ENCODE measurements around the gene LRSAM1. TPM values are rescaled to one million over a fixed set of nuclear protein-coding genes. Genes with fewer than 3 reads are reported as not detected.

LRSAM1 gene
- total and polyA plus RNA-seq, 11 donors, result 21.9 to 42.2 (median 31.6) TPM

DNA sequence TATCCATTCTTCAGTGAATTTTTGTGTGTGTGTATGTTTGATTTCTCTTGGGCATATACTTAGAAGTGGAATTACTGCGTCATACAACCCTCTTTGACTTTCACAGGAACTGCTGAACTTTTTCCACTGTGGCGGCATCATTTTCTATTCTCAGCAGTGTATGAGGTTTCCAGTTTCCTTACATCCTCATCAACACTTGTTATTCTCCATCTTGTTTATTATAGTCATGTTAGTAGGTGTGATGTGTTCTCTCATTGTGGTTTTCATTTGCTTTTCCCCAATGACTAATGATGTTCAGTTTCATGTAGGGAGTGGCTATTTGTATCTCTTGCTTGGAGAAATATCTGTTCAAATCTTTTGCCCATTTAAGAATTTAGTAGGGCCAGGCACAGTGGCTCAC, 24.6 kb upstream of the LRSAM1 start:
- Histone ChIP-seq H3K27ac (no peak overlapping the region), H3K36me3 (peaks cover 0 to 48% (median 36%) of the 10 kb centered on the region in 9 donors), H3K9me3 (no peaks in the 10 kb centered on the region), H3K4me1 (peaks cover 10 to 38% (median 27%) of the 10 kb centered on the region in 12 donors), H3K27me3 (no peaks in the 10 kb centered on the region), H3K4me3 (no peak overlapping the region)
- DNase-seq, result no peak
- TF ChIP-seq, protein P1, sequence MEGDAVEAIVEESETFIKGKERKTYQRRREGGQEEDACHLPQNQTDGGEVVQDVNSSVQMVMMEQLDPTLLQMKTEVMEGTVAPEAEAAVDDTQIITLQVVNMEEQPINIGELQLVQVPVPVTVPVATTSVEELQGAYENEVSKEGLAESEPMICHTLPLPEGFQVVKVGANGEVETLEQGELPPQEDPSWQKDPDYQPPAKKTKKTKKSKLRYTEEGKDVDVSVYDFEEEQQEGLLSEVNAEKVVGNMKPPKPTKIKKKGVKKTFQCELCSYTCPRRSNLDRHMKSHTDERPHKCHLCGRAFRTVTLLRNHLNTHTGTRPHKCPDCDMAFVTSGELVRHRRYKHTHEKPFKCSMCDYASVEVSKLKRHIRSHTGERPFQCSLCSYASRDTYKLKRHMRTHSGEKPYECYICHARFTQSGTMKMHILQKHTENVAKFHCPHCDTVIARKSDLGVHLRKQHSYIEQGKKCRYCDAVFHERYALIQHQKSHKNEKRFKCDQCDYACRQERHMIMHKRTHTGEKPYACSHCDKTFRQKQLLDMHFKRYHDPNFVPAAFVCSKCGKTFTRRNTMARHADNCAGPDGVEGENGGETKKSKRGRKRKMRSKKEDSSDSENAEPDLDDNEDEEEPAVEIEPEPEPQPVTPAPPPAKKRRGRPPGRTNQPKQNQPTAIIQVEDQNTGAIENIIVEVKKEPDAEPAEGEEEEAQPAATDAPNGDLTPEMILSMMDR (IDR thresholded peaks at IDR 0.05), result no peak
- intact Hi-C loops (cut with DNase I), result no loop called here
- ATAC-seq, result no peak
- WGBS, 4 donors, result 88 to 92% (median 91%) methylated on average over 2 of the region's 2 CpGs

GRCh38 chr9:127428348-127428747, 23.0 kb upstream of the LRSAM1 start:
- no peak overlapping the region for H3K4me3 ChIP-seq
- TF ChIP-seq POLR2A (IDR thresholded peaks at IDR 0.05), result no peak
- TF ChIP-seq, protein P1 (IDR thresholded peaks at IDR 0.05), result no peak
- ATAC-seq (no peak), DNase-seq (no peak)
- 86 to 94% (median 90%) methylated on average over 3 of the region's 3 CpGs for WGBS, 4 donors
- no peak overlapping the region for H3K27ac ChIP-seq
- no peaks in the 10 kb centered on the region for H3K9me3 ChIP-seq
- intact Hi-C loops (cut with DNase I), result no loop called here
- peaks cover 0 to 62% (median 42%) of the 10 kb centered on the region in 9 donors for H3K36me3 ChIP-seq
- H3K4me1 ChIP-seq, result peaks cover 3 to 25% (median 17%) of the 10 kb centered on the region in 12 donors
- H3K27me3 ChIP-seq, result no peaks in the 10 kb centered on the region

- peaks cover 3 to 82% (median 63%) of the 10 kb centered on the region in 9 donors for H3K36me3 ChIP-seq
Measured at GRCh38 chr9:127430415-127430814, 20.9 kb upstream of the LRSAM1 start.

DNA sequence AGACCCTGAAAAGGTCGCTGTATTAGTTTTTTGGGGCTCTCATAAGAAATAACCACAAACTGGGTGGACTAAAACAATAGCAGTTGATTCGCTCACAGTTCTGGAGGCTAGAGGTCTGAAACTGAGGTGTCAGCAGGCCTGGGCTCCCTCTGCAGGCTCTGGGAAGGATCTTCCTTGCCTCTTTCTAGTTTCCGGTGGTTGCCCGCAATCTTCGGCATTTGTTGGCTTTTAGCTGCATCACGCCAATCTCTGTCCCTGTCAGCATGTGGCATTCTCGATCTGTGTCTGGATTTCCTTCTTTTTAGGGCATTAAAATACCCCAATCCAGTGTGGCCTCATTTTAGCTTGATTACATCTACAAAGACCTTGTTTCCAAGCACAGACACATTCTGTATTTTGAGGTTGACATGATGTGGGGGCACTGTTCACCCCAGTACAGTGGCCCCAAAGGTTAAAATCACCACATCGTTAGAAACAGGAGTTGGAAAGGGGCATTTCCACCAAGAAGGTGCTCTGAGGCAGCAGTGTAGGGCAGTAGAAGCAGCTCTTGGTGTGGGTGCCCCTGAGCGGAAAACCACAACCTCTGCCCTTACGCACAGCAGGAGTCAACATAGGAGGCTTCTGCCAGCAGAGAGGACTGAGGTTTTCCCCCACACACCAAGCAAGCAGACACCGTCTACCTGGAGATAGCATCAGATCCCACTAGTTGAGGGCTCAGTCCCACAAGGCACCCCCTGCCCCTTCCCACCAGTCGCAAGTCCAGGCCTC, 13.6 kb upstream of the LRSAM1 start:
- no peaks in the 10 kb centered on the region for H3K4me1 ChIP-seq
- H3K27ac ChIP-seq, result no peak overlapping the region
- TF ChIP-seq POLR2A (IDR thresholded peaks at IDR 0.05), result no peak
- TF ChIP-seq, protein P1 (IDR thresholded peaks at IDR 0.05), result no peak
- intact Hi-C loops (cut with DNase I), result no loop called here
- no peaks in the 10 kb centered on the region for H3K9me3 ChIP-seq
- H3K4me3 ChIP-seq, result no peak overlapping the region
- peaks cover 16 to 100% (median 98%) of the 10 kb centered on the region in 9 donors for H3K36me3 ChIP-seq
- DNase-seq (no peak), ATAC-seq (no peak)
- WGBS, 4 donors, result 85 to 89% (median 87%) methylated on average over 12 of the region's 12 CpGs
- H3K27me3 ChIP-seq, result no peaks in the 10 kb centered on the region

More at GRCh38 chr9:127430415-127430814, 20.9 kb upstream of the LRSAM1 start:
- DNase-seq (no peak), ATAC-seq (no peak)
- Histone ChIP-seq H3K4me3 (no peak overlapping the region), H3K27ac (no peak overlapping the region), H3K4me1 (peaks cover under 1 to 17% (median 9%) of the 10 kb centered on the region in 12 donors), H3K27me3 (no peaks in the 10 kb centered on the region), H3K9me3 (no peaks in the 10 kb centered on the region)
- 95 to 97% (median 96%) methylated on average over 8 of the region's 8 CpGs for WGBS, 4 donors
- TF ChIP-seq, protein P1 (IDR thresholded peaks at IDR 0.05), result no peak
- no peak for TF ChIP-seq POLR2A (IDR thresholded peaks at IDR 0.05)
- intact Hi-C loops (cut with DNase I), result no loop called here
